Ishikawa (cell line): ENCODE results near the gene GNAI1.

Experiments
- CREB1 ChIP-seq: IDR thresholded peaks from 2 replicates; pipeline ENCODE4 v1.6.1; 2012; ENCODE audit warnings: low read depth
- EGR1 ChIP-seq: IDR thresholded peaks from 2 replicates; pipeline ENCODE4 v1.6.1; 2012
- EP300 ChIP-seq: IDR thresholded peaks from 2 replicates; pipeline ENCODE4 v1.6.1; 2012; ENCODE audit warnings: borderline replicate concordance
- FOXM1 ChIP-seq: IDR thresholded peaks from 2 replicates; pipeline ENCODE4 v1.6.1; 2012; ENCODE audit warnings: low read depth, borderline replicate concordance
- NFIC ChIP-seq: IDR thresholded peaks from 2 replicates; pipeline ENCODE4 v1.6.1; 2012
- RAD21 ChIP-seq: IDR thresholded peaks from 2 replicates; pipeline ENCODE4 v1.6.1; 2012; ENCODE audit warnings: low read depth
- TAF1 ChIP-seq: IDR thresholded peaks from 2 replicates; pipeline ENCODE4 v1.6.1; 2012; ENCODE audit warnings: low read depth, mild to moderate bottlenecking
- TCF12 ChIP-seq: IDR thresholded peaks from 2 replicates; pipeline ENCODE4 v1.6.1; 2012; ENCODE audit warnings: low read depth
- TEAD4 ChIP-seq: IDR thresholded peaks from 2 replicates; pipeline ENCODE4 v1.6.1; 2012
- YY1 ChIP-seq: IDR thresholded peaks from 2 replicates; pipeline ENCODE4 v1.6.1; 2012; ENCODE audit warnings: low read depth
- ZBTB7A ChIP-seq: IDR thresholded peaks from 2 replicates; pipeline ENCODE4 v1.6.1; 2012; ENCODE audit warnings: low read depth
- TF ChIP-seq, protein P1 (sequence below): IDR thresholded peaks from 2 replicates; pipeline ENCODE4 v1.6.1; 2012; ENCODE audit warnings: low read depth, mild to moderate bottlenecking
- TF ChIP-seq, protein P2 (sequence below): IDR thresholded peaks from 2 replicates; pipeline ENCODE4 v1.6.1; 2012
- TF ChIP-seq, protein P3 (sequence below): IDR thresholded peaks from 2 replicates; pipeline ENCODE4 v1.6.1; 2012

DNA sequence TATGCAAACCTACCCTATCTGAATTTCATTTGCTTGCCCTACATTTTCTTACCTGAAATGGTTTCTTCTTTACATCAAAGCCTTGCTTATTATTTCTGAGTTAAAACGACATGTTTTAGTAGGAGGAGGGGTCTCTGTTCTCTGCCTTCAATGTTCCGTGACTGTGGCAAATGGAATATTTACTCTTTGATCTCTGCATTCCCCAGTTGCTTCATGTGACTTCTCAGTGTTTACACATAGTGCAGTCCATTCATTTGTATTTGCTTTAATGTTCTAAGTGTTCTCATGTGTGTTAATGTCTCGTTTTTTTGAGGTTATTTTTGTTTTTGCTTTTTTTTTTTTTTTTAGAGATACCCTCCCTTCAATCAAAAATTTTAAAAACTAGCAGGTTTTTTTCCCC, 75.8 kb downstream of the GNAI1 start:
- TF ChIP-seq, protein P1, sequence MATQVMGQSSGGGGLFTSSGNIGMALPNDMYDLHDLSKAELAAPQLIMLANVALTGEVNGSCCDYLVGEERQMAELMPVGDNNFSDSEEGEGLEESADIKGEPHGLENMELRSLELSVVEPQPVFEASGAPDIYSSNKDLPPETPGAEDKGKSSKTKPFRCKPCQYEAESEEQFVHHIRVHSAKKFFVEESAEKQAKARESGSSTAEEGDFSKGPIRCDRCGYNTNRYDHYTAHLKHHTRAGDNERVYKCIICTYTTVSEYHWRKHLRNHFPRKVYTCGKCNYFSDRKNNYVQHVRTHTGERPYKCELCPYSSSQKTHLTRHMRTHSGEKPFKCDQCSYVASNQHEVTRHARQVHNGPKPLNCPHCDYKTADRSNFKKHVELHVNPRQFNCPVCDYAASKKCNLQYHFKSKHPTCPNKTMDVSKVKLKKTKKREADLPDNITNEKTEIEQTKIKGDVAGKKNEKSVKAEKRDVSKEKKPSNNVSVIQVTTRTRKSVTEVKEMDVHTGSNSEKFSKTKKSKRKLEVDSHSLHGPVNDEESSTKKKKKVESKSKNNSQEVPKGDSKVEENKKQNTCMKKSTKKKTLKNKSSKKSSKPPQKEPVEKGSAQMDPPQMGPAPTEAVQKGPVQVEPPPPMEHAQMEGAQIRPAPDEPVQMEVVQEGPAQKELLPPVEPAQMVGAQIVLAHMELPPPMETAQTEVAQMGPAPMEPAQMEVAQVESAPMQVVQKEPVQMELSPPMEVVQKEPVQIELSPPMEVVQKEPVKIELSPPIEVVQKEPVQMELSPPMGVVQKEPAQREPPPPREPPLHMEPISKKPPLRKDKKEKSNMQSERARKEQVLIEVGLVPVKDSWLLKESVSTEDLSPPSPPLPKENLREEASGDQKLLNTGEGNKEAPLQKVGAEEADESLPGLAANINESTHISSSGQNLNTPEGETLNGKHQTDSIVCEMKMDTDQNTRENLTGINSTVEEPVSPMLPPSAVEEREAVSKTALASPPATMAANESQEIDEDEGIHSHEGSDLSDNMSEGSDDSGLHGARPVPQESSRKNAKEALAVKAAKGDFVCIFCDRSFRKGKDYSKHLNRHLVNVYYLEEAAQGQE: no peak
- TF ChIP-seq, protein P2, sequence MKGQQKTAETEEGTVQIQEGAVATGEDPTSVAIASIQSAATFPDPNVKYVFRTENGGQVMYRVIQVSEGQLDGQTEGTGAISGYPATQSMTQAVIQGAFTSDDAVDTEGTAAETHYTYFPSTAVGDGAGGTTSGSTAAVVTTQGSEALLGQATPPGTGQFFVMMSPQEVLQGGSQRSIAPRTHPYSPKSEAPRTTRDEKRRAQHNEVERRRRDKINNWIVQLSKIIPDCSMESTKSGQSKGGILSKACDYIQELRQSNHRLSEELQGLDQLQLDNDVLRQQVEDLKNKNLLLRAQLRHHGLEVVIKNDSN: no peak
- TF ChIP-seq TCF12 (no peak), CREB1 (no peak), TAF1 (no peak), EP300 (no peak), FOXM1 (no peak), TEAD4 (no peak), RAD21 (no peak), EGR1 (no peak), YY1 (no peak), ZBTB7A (no peak), NFIC (no peak)
- TF ChIP-seq, protein P3, sequence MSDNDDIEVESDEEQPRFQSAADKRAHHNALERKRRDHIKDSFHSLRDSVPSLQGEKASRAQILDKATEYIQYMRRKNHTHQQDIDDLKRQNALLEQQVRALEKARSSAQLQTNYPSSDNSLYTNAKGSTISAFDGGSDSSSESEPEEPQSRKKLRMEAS: no peak
